Uterus (tissue), 4 donors: ENCODE results near the gene MATCAP1. TPM values are rescaled to one million over a fixed set of nuclear protein-coding genes. Genes with fewer than 3 reads are reported as not detected.

Experiments used
- DNase-seq, 2 donors: peaks; one replicate each; pipeline ENCODE4 v3.0.0-alpha.2; 2019 to 2020
- H3K27ac ChIP-seq, 2 donors: fragments of 200-600 bp; sonication (generic); 1 replicate in 1 of 2; 2 replicates in 1 of 2; pipeline ENCODE4 v1.5.1; 2016 to 2018
- H3K27me3 ChIP-seq, 2 donors: fragments of 200-600 bp; sonication (generic); one replicate each; pipeline ENCODE4 v1.5.1; 2018 to 2019; ENCODE audit warnings: control low read depth in 1 of 2
- H3K36me3 ChIP-seq, 2 donors: fragments of 200-600 bp; sonication (generic); one replicate each; pipeline ENCODE4 v1.5.1; 2019; ENCODE audit warnings: control low read depth in 1 of 2
- H3K4me1 ChIP-seq, 2 donors: fragments of 200-600 bp; sonication (generic); one replicate each; pipeline ENCODE4 v1.5.1; 2018 to 2019; ENCODE audit warnings: control low read depth in 1 of 2
- H3K4me3 ChIP-seq, 2 donors: fragments of 200-600 bp; sonication (generic); 1 replicate in 1 of 2; 2 replicates in 1 of 2; pipeline ENCODE4 v1.5.1; 2018 to 2019; ENCODE audit warnings: mild to moderate bottlenecking in 1 of 2
- H3K9me3 ChIP-seq, 2 donors: fragments of 200-600 bp; sonication (generic); one replicate each; pipeline ENCODE4 v1.5.1; 2019; ENCODE audit warnings: control low read depth in 1 of 2
- CTCF ChIP-seq, 4 experiments: fragments of 200-600 bp in 2 of 4; fragments of 450-650 bp in 2 of 4; sonication (generic) in 2 of 4; IDR thresholded peaks; one replicate each; pipeline ENCODE4 v1.5.1; 2016 to 2019; ENCODE audit warnings: antibody characterized with exemption in 4 of 4, mild to moderate bottlenecking in 2 of 4, moderate library complexity in 1 of 4
- POLR2A ChIP-seq, 2 donors: fragments of 450-650 bp; IDR thresholded peaks; one replicate each; pipeline ENCODE4 v1.6.1; 2016; ENCODE audit warnings: antibody characterized with exemption in 2 of 2, mild to moderate bottlenecking in 1 of 2, moderate library complexity in 1 of 2
- intact Hi-C: fragments of 100-400 bp; cut with DNase I; formaldehyde crosslinking; loops from one replicate; pipeline ENCODE4 v1.15.1; 2023; ENCODE audit warnings: low total_unique reads
- microRNA counts, 2 donors: library from miRNA; unstranded; fragments of <30 nt; microRNA quantifications; one replicate each; lab custom pipeline; 2016 to 2017
- microRNA-seq: library from miRNA; unstranded; fragments of <30 nt; microRNA quantifications from one replicate; pipeline ENCODE4, GENCODE V29; 2016; ENCODE audit warnings: borderline microRNAs expressed, borderline replicate concordance
- small RNA-seq: library from RNA; depleted of rRNA; stranded (forward); fragments of <200 nt; gene quantifications from one replicate; pipeline ENCODE3, GENCODE V24; 2016
- total RNA-seq, 4 donors: library from RNA; depleted of rRNA in 3 of 4; stranded (reverse); fragments of >200 nt in 3 of 4; gene quantifications; one replicate each; pipeline versions ENCODE4 v1.1.0 to v1.2.4, GENCODE V29; 2014 to 2023
- donor health status: DM: yes; HTN: yes; CAD: no.

MATCAP1 gene
- total RNA-seq, 4 donors from 2014 or later, result 10.9 to 35.4 (median 20.5) TPM

- H3K36me3 ChIP-seq, result no peaks in the 10 kb centered on the region
- no peaks in the 10 kb centered on the region for H3K4me1 ChIP-seq
- no peak overlapping the region for H3K27ac ChIP-seq
- no peaks in the 10 kb centered on the region for H3K9me3 ChIP-seq
- intact Hi-C loops, result no loop called here
- H3K27me3 ChIP-seq, result no peaks in the 10 kb centered on the region
- no peak overlapping the region for H3K4me3 ChIP-seq
- DNase-seq, result no peak
- no peak for TF ChIP-seq POLR2A (IDR thresholded peaks at IDR 0.05)
- no peak for TF ChIP-seq CTCF (IDR thresholded peaks at IDR 0.05)
Observed at GRCh38 chr16:67137605-67138004, 46.2 kb downstream of the MATCAP1 start.

GRCh38 chr16:67129422-67129821 lies 54.3 kb downstream of the MATCAP1 start:
- Histone ChIP-seq H3K4me3 (no peak overlapping the region), H3K9me3 (no peaks in the 10 kb centered on the region), H3K4me1 (no peaks in the 10 kb centered on the region), H3K27ac (no peak overlapping the region), H3K36me3 (no peaks in the 10 kb centered on the region), H3K27me3 (no peaks in the 10 kb centered on the region)
- no peak for DNase-seq
- TF ChIP-seq CTCF (IDR thresholded peaks at IDR 0.05) (no peak), POLR2A (IDR thresholded peaks at IDR 0.05) (no peak)
- intact Hi-C loops, result no loop called here

GRCh38 chr16:67128887-67129286 lies 54.9 kb downstream of the MATCAP1 start:
- Histone ChIP-seq H3K27ac (no peak overlapping the region), H3K36me3 (no peaks in the 10 kb centered on the region), H3K4me3 (no peak overlapping the region), H3K4me1 (no peaks in the 10 kb centered on the region), H3K27me3 (no peaks in the 10 kb centered on the region), H3K9me3 (no peaks in the 10 kb centered on the region)
- DNase-seq, result no peak
- TF ChIP-seq POLR2A (IDR thresholded peaks at IDR 0.05) (no peak), CTCF (IDR thresholded peaks at IDR 0.05) (no peak)
- intact Hi-C loops, result no loop called here

GRCh38 chr16:67128417-67128816 lies 55.3 kb downstream of the MATCAP1 start:
- TF ChIP-seq POLR2A (IDR thresholded peaks at IDR 0.05) (no peak), CTCF (IDR thresholded peaks at IDR 0.05) (no peak)
- Histone ChIP-seq H3K27me3 (no peaks in the 10 kb centered on the region), H3K36me3 (no peaks in the 10 kb centered on the region), H3K4me3 (no peak overlapping the region), H3K9me3 (no peaks in the 10 kb centered on the region), H3K4me1 (no peaks in the 10 kb centered on the region), H3K27ac (no peak overlapping the region)
- DNase-seq, result no peak
- intact Hi-C loops, result no loop called here

MicroRNAs encoded within 50 kb of the gene (microRNA counts, 767-probe panel; counts per million panel counts)
- 0 counts per million in 2 donors for microRNA hsa-miR-328 (lab: Ali Mortazavi, UCI)

Small RNA genes lying within 50 kb of the gene (microRNA-seq; reads per million reads assigned to microRNA genes)
- 419 reads per million, percentile 72 among the genes with 10 or more reads in this experiment for gene MIR328

Small RNA genes lying within 50 kb of the gene (small RNA-seq; reads per million reads assigned to genes)
- 3.4 reads per million, percentile 83 among the genes with 10 or more reads in this experiment for gene MIR328

Other genes starting within 250 kb of the MATCAP1 start
- gene CIAO2B, start 249.6 kb downstream of the MATCAP1 start, total RNA-seq, result 10 to 100 TPM; 15.9 to 76.8 (median 74.2) TPM
- 10 to 100 TPM; 15.0 to 51.0 (median 26.0) TPM for gene CES2, start 248.4 kb downstream of the MATCAP1 start, total RNA-seq
- gene CES3, start 222.7 kb downstream of the MATCAP1 start, total RNA-seq, result 1 to 10 TPM in 2 of 4 donors, under 1 TPM in 2; 0.51 to 2.8 (median 0.86) TPM
- gene CES4A, start 195.4 kb downstream of the MATCAP1 start, total RNA-seq, result 1 to 10 TPM in 3 of 4 donors, under 1 TPM in 1; 0.29 to 9.6 (median 5.4) TPM
- 100 to 1,000 TPM in 1 of 4 donors, 10 to 100 TPM in 3; 42.1 to 108 (median 75.9) TPM for gene CBFB, start 154.8 kb downstream of the MATCAP1 start, total RNA-seq
- 10 to 100 TPM; 12.3 to 27.1 (median 21.1) TPM for gene PHAF1, start 74.0 kb downstream of the MATCAP1 start, total RNA-seq
- gene B3GNT9, start 33.0 kb downstream of the MATCAP1 start, total RNA-seq, result 10 to 100 TPM in 3 of 4 donors, 1 to 10 TPM in 1; 2.4 to 40.1 (median 15.1) TPM
- gene TRADD, start 24.1 kb downstream of the MATCAP1 start, total RNA-seq, result 10 to 100 TPM in 2 of 4 donors, 1 to 10 TPM in 2; 2.6 to 21.0 (median 10.6) TPM
- 10 to 100 TPM in 2 of 4 donors, 1 to 10 TPM in 1, not detected in 1; 2.6 to 47.4 (median 14.1) TPM for gene FBXL8, start 24.0 kb downstream of the MATCAP1 start, total RNA-seq
- gene HSF4, start 19.2 kb downstream of the MATCAP1 start, total RNA-seq, result 10 to 100 TPM in 3 of 4 donors, not detected in 1; 11.3 to 51.9 (median 42.3) TPM
- 10 to 100 TPM in 2 of 4 donors, 1 to 10 TPM in 2; 3.3 to 29.7 (median 17.0) TPM for gene NOL3, start 13.4 kb downstream of the MATCAP1 start, total RNA-seq
- gene EXOC3L1, start 6.2 kb upstream of the MATCAP1 start, total RNA-seq, result 1 to 10 TPM in 3 of 4 donors, under 1 TPM in 1; 0.29 to 5.1 (median 1.8) TPM
- 100 to 1,000 TPM in 1 of 4 donors, 10 to 100 TPM in 3; 49.2 to 294 (median 77.1) TPM for gene E2F4, start 8.2 kb upstream of the MATCAP1 start, total RNA-seq
- 1 to 10 TPM in 2 of 4 donors, not detected in 2; 1.6 to 5.4 TPM for gene ELMO3, start 15.2 kb upstream of the MATCAP1 start, total RNA-seq
- 10 to 100 TPM; 10.2 to 57.9 (median 27.3) TPM for gene TMEM208, start 43.2 kb upstream of the MATCAP1 start, total RNA-seq
- gene FHOD1, start 63.5 kb upstream of the MATCAP1 start, total RNA-seq, result 10 to 100 TPM in 3 of 4 donors, 1 to 10 TPM in 1; 2.3 to 37.6 (median 11.8) TPM
- 1 to 10 TPM in 2 of 4 donors, under 1 TPM in 1, not detected in 1; 0.55 to 1.9 (median 1.3) TPM for gene SLC9A5, start 65.0 kb upstream of the MATCAP1 start, total RNA-seq
- gene PLEKHG4, start 95.6 kb upstream of the MATCAP1 start, total RNA-seq, result 10 to 100 TPM in 2 of 4 donors, 1 to 10 TPM in 2; 6.8 to 45.3 (median 17.1) TPM
- 1 to 10 TPM in 1 of 4 donors, under 1 TPM in 2, not detected in 1; 0.51 to 1.0 (median 0.55) TPM for gene KCTD19, start 142.8 kb upstream of the MATCAP1 start, total RNA-seq
- 1 to 10 TPM in 1 of 4 donors, under 1 TPM in 1, not detected in 2; 0.46 to 2.8 TPM for gene LRRC36, start 142.9 kb upstream of the MATCAP1 start, total RNA-seq
- 10 to 100 TPM; 13.4 to 26.6 (median 16.2) TPM for gene TPPP3, start 209.5 kb upstream of the MATCAP1 start, total RNA-seq
- 10 to 100 TPM; 14.7 to 30.6 (median 25.6) TPM for gene ZDHHC1, start 232.5 kb upstream of the MATCAP1 start, total RNA-seq
- 10 to 100 TPM in 2 of 4 donors, 1 to 10 TPM in 2; 1.2 to 82.1 (median 9.7) TPM for gene HSD11B2, start 247.2 kb upstream of the MATCAP1 start, total RNA-seq